GM12878 (cell line): ENCODE measurements around the gene METTL4.

Experiments
- ATF7 ChIP-seq: fragments of 450-650 bp; IDR thresholded peaks from 2 replicates; pipeline ENCODE4 v1.6.1; 2016; ENCODE audit warnings: low read depth, mild to moderate bottlenecking
- BRCA1 ChIP-seq: IDR thresholded peaks from 2 replicates; pipeline ENCODE4 v1.6.1; 2011; ENCODE audit warnings: low read depth, low read length, improper control_type of control experiment
- CHD1 ChIP-seq: IDR thresholded peaks from 2 replicates; pipeline ENCODE4 v1.6.1; 2012; ENCODE audit warnings: low read depth, low read length, improper control_type of control experiment
- EZH2 ChIP-seq: IDR thresholded peaks from 2 replicates; pipeline ENCODE4 v1.6.1; 2012; ENCODE audit warnings: low read depth, mild to moderate bottlenecking, control low read depth, inconsistent platforms, low read length, borderline replicate concordance; ENCODE audit not compliant: control insufficient read depth
- GABPA ChIP-seq: IDR thresholded peaks from 2 replicates; pipeline ENCODE4 v1.6.1; 2014; ENCODE audit warnings: antibody characterized with exemption, low read depth, mild to moderate bottlenecking, inconsistent platforms
- MEF2A ChIP-seq: IDR thresholded peaks from 2 replicates; pipeline ENCODE4 v1.6.1; 2011; ENCODE audit warnings: low read depth, mild to moderate bottlenecking, low read length, moderate library complexity; ENCODE audit not compliant: insufficient read depth
- NR2C2 ChIP-seq: IDR thresholded peaks from 2 replicates; pipeline ENCODE4 v1.6.1; 2011; ENCODE audit warnings: borderline replicate concordance, low read depth; ENCODE audit not compliant: control insufficient read depth, insufficient read length
- PAX5 ChIP-seq: IDR thresholded peaks from 2 replicates; pipeline ENCODE4 v1.6.1; 2011; ENCODE audit warnings: low read depth, low read length, borderline replicate concordance
- POLR2A ChIP-seq: IDR thresholded peaks from 2 replicates; pipeline ENCODE4 v1.6.1; 2011; ENCODE audit warnings: low read depth, mild to moderate bottlenecking, low read length
- SMAD5 ChIP-seq: IDR thresholded peaks from 2 replicates; pipeline ENCODE4 v1.6.1; 2016; ENCODE audit warnings: antibody characterized with exemption, low read depth
- SMC3 ChIP-seq: IDR thresholded peaks from 2 replicates; pipeline ENCODE4 v1.6.1; 2011; ENCODE audit warnings: low read length, improper control_type of control experiment, borderline replicate concordance
- YY1 ChIP-seq: IDR thresholded peaks from 2 replicates; pipeline ENCODE4 v1.6.1; 2011; ENCODE audit warnings: low read depth, mild to moderate bottlenecking, low read length

DNA sequence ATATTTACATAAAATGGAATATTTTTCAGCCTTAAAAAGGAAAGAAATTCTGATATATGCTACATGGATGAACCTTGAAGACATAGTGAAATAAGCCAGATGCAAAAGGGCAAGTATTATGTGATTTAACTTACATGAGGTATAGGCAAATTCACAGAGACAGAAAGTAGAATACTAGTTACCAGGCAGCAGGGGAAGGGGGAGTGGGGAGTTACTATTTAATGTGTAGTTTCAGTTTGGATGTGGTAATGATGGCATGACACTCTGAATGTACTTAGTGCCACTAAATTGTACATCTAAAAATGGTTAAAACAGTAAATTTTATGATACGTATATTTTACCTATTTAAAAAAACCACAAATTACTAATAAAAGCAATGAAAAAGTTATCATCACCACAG lies 12.1 kb downstream of the METTL4 start:
- no peak for TF ChIP-seq SMAD5
- TF ChIP-seq MEF2A: no peak
- no peak for TF ChIP-seq EZH2
- TF ChIP-seq SMC3: no peak
- no peak for TF ChIP-seq ATF7
- no peak for TF ChIP-seq POLR2A
- TF ChIP-seq PAX5: no peak
- TF ChIP-seq CHD1: no peak
- no peak for TF ChIP-seq BRCA1
- TF ChIP-seq NR2C2: no peak
- no peak for TF ChIP-seq YY1
- TF ChIP-seq GABPA: no peak
